Activated effector memory CD4-positive, alpha-beta T cell treated with Interleukin-2 at 50 U/mL for 16 hours (primary cell): ENCODE data around the gene ZNF213.

ENCODE experiments used
- DNase-seq: peaks from one replicate; pipeline ENCODE4 v3.0.0-alpha.2; 2020

Gene ZNF213

GRCh38 chr16:3134338-3135125, at the start of gene ZNF213:
Gene ZNF213, plus strand, starts transcription at chr16:3135029. Its CDS starts 2,252 bp downstream, at chr16:3137281.
- peak; percentile 89 for DNase-seq

- no peak for DNase-seq
Observed at GRCh38 chr16:3085868-3086595, 48.8 kb upstream of the ZNF213 start.

GRCh38 chr16:3086596-3087242, 48.1 kb upstream of the ZNF213 start:
- no peak for DNase-seq

- DNase-seq, result no peak
Observed at GRCh38 chr16:3087243-3088235, 47.3 kb upstream of the ZNF213 start.

GRCh38 chr16:3088450-3088849, 46.4 kb upstream of the ZNF213 start:
- no peak for DNase-seq

GRCh38 chr16:3088925-3089716, 45.7 kb upstream of the ZNF213 start:
- DNase-seq, result no peak

GRCh38 chr16:3089717-3090592, 44.9 kb upstream of the ZNF213 start:
- no peak for DNase-seq

GRCh38 chr16:3091551-3091950, 43.3 kb upstream of the ZNF213 start:
- no peak for DNase-seq

- no peak for DNase-seq
Observed at GRCh38 chr16:3092501-3092941, 42.3 kb upstream of the ZNF213 start.

- no peak for DNase-seq
Observed at GRCh38 chr16:3094289-3095027, 40.4 kb upstream of the ZNF213 start.

- DNase-seq, result no peak
Observed at GRCh38 chr16:3095869-3096268, 39.0 kb upstream of the ZNF213 start.

- DNase-seq, result no peak
Observed at GRCh38 chr16:3096362-3096761, 38.5 kb upstream of the ZNF213 start.

GRCh38 chr16:3097266-3097665, 37.6 kb upstream of the ZNF213 start:
- no peak for DNase-seq

- no peak for DNase-seq
Observed at GRCh38 chr16:3098459-3099394, 36.1 kb upstream of the ZNF213 start, which contains the start of gene ZSCAN10. Gene ZSCAN10, minus strand, starts transcription at chr16:3099294. Its CDS starts 6,357 bp downstream, at chr16:3092937.

GRCh38 chr16:3099395-3099731, 35.5 kb upstream of the ZNF213 start:
- DNase-seq, result no peak

GRCh38 chr16:3099732-3100499, 34.9 kb upstream of the ZNF213 start:
- peak; percentile 85 for DNase-seq

- DNase-seq, result no peak
Observed at GRCh38 chr16:3101018-3101840, 33.6 kb upstream of the ZNF213 start.
